ENCODE measurements around the gene PLK3. TPM values are rescaled to one million over a fixed set of nuclear protein-coding genes. Genes with fewer than 3 reads are reported as not detected.

PLK3 gene
- total RNA-seq, 1 experiment from 2014 or later = 56.1 TPM

- H3K4me2 ChIP-seq (ENCODE audit: low read length) = no peak overlapping the region
- no peak for ATAC-seq
- intact Hi-C loops (cut with micrococcal nuclease) = loop anchor here (2.0 kb wide), 1 partner anchor 466 kb away; no protein-coding TSS in a partner anchor
- no peak overlapping the region for H3K4me3 ChIP-seq (replicated peaks in 1 of 2; ENCODE audit: low read depth in 1 of 2, low read length in 2 of 2)
- TF ChIP-seq CBX3 (IDR thresholded peaks at IDR 0.05; ENCODE audit: low read depth) (no peak), SRF (IDR thresholded peaks at IDR 0.05; ENCODE audit: low read depth) (no peak), POLR2A (IDR thresholded peaks at IDR 0.05; ENCODE audit: borderline replicate concordance, extremely low read depth, insufficient read depth, insufficient read length) (no peak)
- no TSS peak for BruUV-seq (replicated peaks)
- H3K9me2 ChIP-seq (ENCODE audit: insufficient read depth) = no peaks in the 10 kb centered on the region
- RAD21 ChIA-PET (ENCODE audit: low non-redundant PET in 1 of 2, low total read pairs in 2 of 2, uncharacterized antibody in 2 of 2, unreplicated experiment in 2 of 2) = no interaction called here
- H3K9ac ChIP-seq (ENCODE audit: low read length) = no peak overlapping the region
- H3K79me2 ChIP-seq (ENCODE audit: insufficient read depth, low read length) = no peaks in the 10 kb centered on the region
- CTCF ChIA-PET = interaction anchor here (1.6 kb wide), 1 partner anchor 180 kb away, joined by 3 read pairs; no protein-coding TSS in a partner anchor
- POLR2A ChIA-PET = no interaction called here
- H3K4me1 ChIP-seq (ENCODE audit: control insufficient read depth in 1 of 2, insufficient read depth in 2 of 2, low read length in 2 of 2) = peaks cover 0 to 10% of the 10 kb centered on the region in 2 experiments; a peak in 1 of 4 replicates
- no peak overlapping the region for H3K27ac ChIP-seq (ENCODE audit: low read depth, low read length)
- H4K20me1 ChIP-seq (ENCODE audit: insufficient read depth) = no peaks in the 10 kb centered on the region
- no peak overlapping the region for H2AFZ ChIP-seq (ENCODE audit: low read depth, low read length, poor library complexity, severe bottlenecking)
- no peaks in the 10 kb centered on the region for H3K36me3 ChIP-seq (ENCODE audit: control insufficient read depth in 1 of 2, insufficient read depth in 2 of 2, low read length in 2 of 2)
- no peaks in the 10 kb centered on the region for H3K27me3 ChIP-seq (ENCODE audit: insufficient read depth, low read length)
- DNase-seq (ENCODE audit: low read depth, low spot score) = no peak
- H3K9me3 ChIP-seq (ENCODE audit: control insufficient read depth in 1 of 2, insufficient read depth in 1 of 2, low read depth in 1 of 2, low read length in 2 of 2) = no peaks in the 10 kb centered on the region
Observed at GRCh38 chr1:44834328-44834727, 34.2 kb downstream of the PLK3 start.

GRCh38 chr1:44835738-44836675 is 35.8 kb downstream of the PLK3 start:
- no peaks in the 10 kb centered on the region for H3K9me3 ChIP-seq (ENCODE audit: control insufficient read depth in 1 of 2, insufficient read depth in 1 of 2, low read depth in 1 of 2, low read length in 2 of 2)
- H3K36me3 ChIP-seq (ENCODE audit: control insufficient read depth in 1 of 2, insufficient read depth in 2 of 2, low read length in 2 of 2) = no peaks in the 10 kb centered on the region
- H3K4me2 ChIP-seq (ENCODE audit: low read length) = peak overlapping the region; percentile 22; the same call in 1 of the 2 replicates
- H3K9me2 ChIP-seq (ENCODE audit: insufficient read depth) = no peaks in the 10 kb centered on the region
- ATAC-seq (peak; percentile 94), DNase-seq (ENCODE audit: low read depth, low spot score) (peak; percentile 77)
- intact Hi-C loops (cut with micrococcal nuclease) = loop anchor here (2.0 to 5.0 kb wide), 2 partner anchors 176 to 465 kb away; partner anchors contain the start of genes HECTD3 and UROD
- no peak overlapping the region for H3K27ac ChIP-seq (ENCODE audit: low read depth, low read length)
- H4K20me1 ChIP-seq (ENCODE audit: insufficient read depth) = no peaks in the 10 kb centered on the region
- no TSS peak for BruUV-seq (replicated peaks)
- H3K9ac ChIP-seq (ENCODE audit: low read length) = no peak overlapping the region
- CTCF ChIA-PET = interaction anchor here (0.6 to 1.4 kb wide), 6 partner anchors 14 to 467 kb away, joined by 3 to 7 read pairs (median 4); partner anchors contain the start of gene HECTD3
- no peak overlapping the region for H2AFZ ChIP-seq (ENCODE audit: low read depth, low read length, poor library complexity, severe bottlenecking)
- no peak for TF ChIP-seq CEBPB (IDR thresholded peaks at IDR 0.05; ENCODE audit: low read depth)
- TF ChIP-seq EZH2 (IDR thresholded peaks at IDR 0.05) = no peak
- TF ChIP-seq ELF1 (IDR thresholded peaks at IDR 0.05; ENCODE audit: borderline replicate concordance, low read depth) = no peak
- peak; percentile 88 for TF ChIP-seq RAD21 (IDR thresholded peaks at IDR 0.05; ENCODE audit: low read depth)
- TF ChIP-seq CTCF (IDR thresholded peaks at IDR 0.05 in 2 of 3, conservative IDR thresholded peaks at IDR 0.05 in 1 of 3; ENCODE audit: borderline replicate concordance in 1 of 3, insufficient read depth in 1 of 3, low read depth in 2 of 3, low read length in 2 of 3) = peak; percentile 63 to 90 (median 90)
- no peak for TF ChIP-seq SP1 (IDR thresholded peaks at IDR 0.05; ENCODE audit: low read depth)
- no peak for TF ChIP-seq ZFX (IDR thresholded peaks at IDR 0.05)
- TF ChIP-seq YY1 (IDR thresholded peaks at IDR 0.05; ENCODE audit: extremely low read depth, insufficient replicate concordance, low read depth, low read length) = peak; percentile 19
- no peak for TF ChIP-seq MAX (IDR thresholded peaks at IDR 0.05)
- TF ChIP-seq ATF3 (IDR thresholded peaks at IDR 0.05) = no peak
- TF ChIP-seq SIN3A (IDR thresholded peaks at IDR 0.05; ENCODE audit: low read depth) = no peak
- TF ChIP-seq ZNF274 (IDR thresholded peaks at IDR 0.05; ENCODE audit: low read depth, low read length) = no peak
- no peak for TF ChIP-seq JUND (IDR thresholded peaks at IDR 0.05)
- no peaks in the 10 kb centered on the region for H3K79me2 ChIP-seq (ENCODE audit: insufficient read depth, low read length)
- no peaks in the 10 kb centered on the region for H3K27me3 ChIP-seq (ENCODE audit: insufficient read depth, low read length)
- H3K4me3 ChIP-seq (replicated peaks in 1 of 2; ENCODE audit: low read depth in 1 of 2, low read length in 2 of 2) = no peak overlapping the region
- peaks cover 0 to 10% of the 10 kb centered on the region in 2 experiments; a peak in 1 of 4 replicates for H3K4me1 ChIP-seq (ENCODE audit: control insufficient read depth in 1 of 2, insufficient read depth in 2 of 2, low read length in 2 of 2)
- RAD21 ChIA-PET (ENCODE audit: low non-redundant PET in 1 of 2, low total read pairs in 2 of 2, uncharacterized antibody in 2 of 2, unreplicated experiment in 2 of 2) = interaction anchor here in 1 of 2 experiments (1.0 kb wide), 1 partner anchor 175 kb away, joined by 8 read pairs; the partner anchor contains the start of genes HECTD3 and UROD
- POLR2A ChIA-PET = interaction anchor here (0.8 to 1.5 kb wide), 3 partner anchors 17 to 176 kb away, joined by 3 to 5 read pairs (median 4); partner anchors contain the start of gene UROD
